Endodermal cell (in vitro differentiated cells): ENCODE data around the gene RPGR. TPM values are rescaled to one million over a fixed set of nuclear protein-coding genes. Genes with fewer than 3 reads are reported as not detected.

Experiments
- DNase-seq: peaks from one replicate; pipeline ENCODE4 v3.0.0-alpha.2; 2017
- H3K27ac ChIP-seq: 2 replicates; pipeline ENCODE4 v1.5.1; 2013; ENCODE audit warnings: mild to moderate bottlenecking, low read depth, low read length, moderate library complexity
- H3K27me3 ChIP-seq: 2 replicates; pipeline ENCODE4 v1.6.1; 2013; ENCODE audit warnings: mild to moderate bottlenecking, low read length, moderate library complexity; ENCODE audit not compliant: insufficient read depth, control insufficient read depth, poor library complexity, severe bottlenecking
- H3K36me3 ChIP-seq: 2 replicates; pipeline ENCODE4 v1.7.0; 2013; ENCODE audit warnings: mild to moderate bottlenecking, low read length, moderate library complexity; ENCODE audit not compliant: control insufficient read depth, insufficient read depth
- H3K4me1 ChIP-seq: one replicate; pipeline ENCODE4 v1.7.0; 2013; ENCODE audit warnings: low read length; ENCODE audit not compliant: control insufficient read depth, insufficient read depth
- H3K4me3 ChIP-seq: 2 replicates; pipeline ENCODE4 v1.5.1; 2013; ENCODE audit warnings: mild to moderate bottlenecking, low read length, moderate library complexity
- H3K9ac ChIP-seq: 2 replicates; pipeline ENCODE4 v1.6.1; 2013; ENCODE audit warnings: mild to moderate bottlenecking, low read length, moderate library complexity; ENCODE audit not compliant: poor library complexity, severe bottlenecking; ENCODE audit errors: extremely low read depth
- H3K9me3 ChIP-seq: 2 replicates; pipeline ENCODE4 v1.6.1; 2013; ENCODE audit warnings: mild to moderate bottlenecking, low read length, moderate library complexity; ENCODE audit not compliant: control insufficient read depth
- H3K27ac Mint-ChIP-seq: 2 replicates; pipeline ENCODE4 v1.8.0; 2020; ENCODE audit warnings: mixed read lengths
- H3K27me3 Mint-ChIP-seq: 2 replicates; pipeline ENCODE4 v1.8.0; 2021; ENCODE audit warnings: mild to moderate bottlenecking, mixed read lengths; ENCODE audit not compliant: insufficient read depth
- H3K36me3 Mint-ChIP-seq: 2 replicates; pipeline ENCODE4 v1.8.0; 2020; ENCODE audit warnings: low read depth, mixed read lengths
- H3K4me1 Mint-ChIP-seq: 2 replicates; pipeline ENCODE4 v1.8.0; 2020; ENCODE audit warnings: mixed read lengths
- H3K4me3 Mint-ChIP-seq: 2 replicates; pipeline ENCODE4 v1.8.0; 2020; ENCODE audit warnings: mild to moderate bottlenecking, moderate library complexity, mixed read lengths
- H3K9me3 Mint-ChIP-seq: 2 replicates; pipeline ENCODE4 v1.8.0; 2020; ENCODE audit warnings: mild to moderate bottlenecking, mixed read lengths
- CTCF ChIP-seq: fragments of 200-600 bp; sonication (generic); conservative IDR thresholded peaks from 2 replicates; pipeline ENCODE4 v1.5.0; 2021; ENCODE audit warnings: antibody characterized with exemption, mild to moderate bottlenecking
- WGBS, 2 experiments: methylation state at CpG; one replicate each; pipeline versions ENCODE4 v1.1.5 to v1.1.7; 2013; ENCODE audit warnings: missing lambda C conversion rate in 2 of 2, mixed read lengths in 1 of 2; ENCODE audit not compliant: insufficient coverage in 1 of 2, insufficient read length in 1 of 2; 5-methylcytosine and 5-hydroxymethylcytosine counted together
- total RNA-seq, 2 donors: library from RNA; stranded (reverse); fragmentation: NEBNext Ultra II Directional in 1 of 2; extraction: Animal tissue kit (Norgen Biotek cat#: 25700) in 1 of 2; gene quantifications; 2 replicates in 1 of 2; 3 replicates in 1 of 2; pipeline ENCODE4 v1.2.1, GENCODE V29; 2021

Gene RPGR
- total RNA-seq, 2 donors from 2014 or later = 12.3 to 20.5 TPM

- no peaks in the 10 kb centered on the region for H3K27me3 Mint-ChIP-seq
- Histone ChIP-seq H3K27ac (no peak overlapping the region), H3K9ac (no peak overlapping the region), H3K4me1 (no peaks in the 10 kb centered on the region), H3K27me3 (no peaks in the 10 kb centered on the region), H3K36me3 (peaks cover 3% of the 10 kb centered on the region), H3K9me3 (no peaks in the 10 kb centered on the region), H3K4me3 (no peak overlapping the region)
- peaks cover 10% of the 10 kb centered on the region for H3K9me3 Mint-ChIP-seq
- TF ChIP-seq CTCF = no peak
- H3K4me1 Mint-ChIP-seq = no peaks in the 10 kb centered on the region
- H3K36me3 Mint-ChIP-seq = peaks cover 5% of the 10 kb centered on the region
- no peak overlapping the region for H3K27ac Mint-ChIP-seq
- WGBS, 2 experiments = 33% methylated on average over 2 of the region's 2 CpGs; no CpG with 5 or more reads in 1 of the 2 experiments
- no peak for DNase-seq
- no peak overlapping the region for H3K4me3 Mint-ChIP-seq
Measured at GRCh38 chrX:38293741-38294140, 33.6 kb downstream of the RPGR start.

- no peak for TF ChIP-seq CTCF
- H3K36me3 Mint-ChIP-seq = peaks cover 6% of the 10 kb centered on the region
- H3K4me1 Mint-ChIP-seq = no peaks in the 10 kb centered on the region
- no peak for DNase-seq
- 90% methylated on average over 5 of the region's 5 CpGs; no CpG with 5 or more reads in 1 of the 2 experiments for WGBS, 2 experiments
- Histone ChIP-seq H3K4me3 (no peak overlapping the region), H3K27me3 (no peaks in the 10 kb centered on the region), H3K9ac (no peak overlapping the region), H3K9me3 (no peaks in the 10 kb centered on the region), H3K4me1 (no peaks in the 10 kb centered on the region), H3K36me3 (peaks cover 3% of the 10 kb centered on the region), H3K27ac (no peak overlapping the region)
- no peak overlapping the region for H3K4me3 Mint-ChIP-seq
- no peaks in the 10 kb centered on the region for H3K27me3 Mint-ChIP-seq
- no peak overlapping the region for H3K27ac Mint-ChIP-seq
- peaks cover 28% of the 10 kb centered on the region for H3K9me3 Mint-ChIP-seq
Measured at GRCh38 chrX:38287674-38288073, 39.6 kb downstream of the RPGR start.

GRCh38 chrX:38285649-38286048, 41.7 kb downstream of the RPGR start:
- no peaks in the 10 kb centered on the region for H3K27me3 Mint-ChIP-seq
- H3K9me3 Mint-ChIP-seq = peaks cover 29% of the 10 kb centered on the region
- no peak for TF ChIP-seq CTCF
- Histone ChIP-seq H3K4me1 (no peaks in the 10 kb centered on the region), H3K27ac (no peak overlapping the region), H3K27me3 (no peaks in the 10 kb centered on the region), H3K36me3 (no peaks in the 10 kb centered on the region), H3K4me3 (no peak overlapping the region), H3K9me3 (no peaks in the 10 kb centered on the region), H3K9ac (no peak overlapping the region)
- H3K27ac Mint-ChIP-seq = no peak overlapping the region
- WGBS, 2 experiments = 86 to 100% methylated on average over 1 of the region's 1 CpG
- H3K4me1 Mint-ChIP-seq = no peaks in the 10 kb centered on the region
- no peak overlapping the region for H3K4me3 Mint-ChIP-seq
- no peak for DNase-seq
- H3K36me3 Mint-ChIP-seq = peaks cover 2% of the 10 kb centered on the region
